MCF 10A (cell line): Measurements from ENCODE around the gene LRRC8A. TPM values are rescaled to one million over a fixed set of nuclear protein-coding genes. Genes with fewer than 3 reads are reported as not detected.
"Not testable (repeated sequence)": the region's sequence is repeated elsewhere in the genome, so short reads cannot be mapped to it uniquely, and the experiment has no call there.

Source experiments
- BruUV-seq: library from RNA; stranded (reverse); fragments of 400-500 nt; replicated peaks from 2 replicates; lab custom pipeline; 2021; lab: Mats Ljungman, UMichigan
- CTCF ChIA-PET: fragments of 300-600 bp; sonication (Branson Sonifier 250); formaldehyde crosslinking; extraction: SDS; loops from one replicate; lab custom pipeline; 2021; ENCODE audit warnings: antibody characterized with exemption, inconsistent platforms; lab: Yijun Ruan, JAX
- POLR2A ChIA-PET: fragments of 300-600, 350-650 bp; sonication (Branson Sonifier 250); formaldehyde crosslinking; extraction: SDS; loops from one replicate; lab custom pipeline; 2020; ENCODE audit warnings: antibody characterized with exemption, inconsistent platforms; lab: Yijun Ruan, JAX
- DNase-seq: peaks from one replicate; pipeline ENCODE4 v3.0.0-alpha.2; 2018; ENCODE audit not compliant: unreplicated experiment
- H3K27ac Mint-ChIP-seq: one replicate; pipeline ENCODE4 v1.8.0; 2022; ENCODE audit warnings: mild to moderate bottlenecking, low read depth, mixed read lengths; ENCODE audit not compliant: unreplicated experiment
- H3K27me3 Mint-ChIP-seq: one replicate; pipeline ENCODE4 v1.8.0; 2022; ENCODE audit warnings: mixed read lengths; ENCODE audit not compliant: insufficient read depth, unreplicated experiment
- H3K36me3 Mint-ChIP-seq: one replicate; pipeline ENCODE4 v1.8.0; 2022; ENCODE audit warnings: mild to moderate bottlenecking, moderate library complexity, mixed read lengths; ENCODE audit not compliant: insufficient read depth, unreplicated experiment
- H3K4me1 Mint-ChIP-seq: one replicate; pipeline ENCODE4 v1.8.0; 2022; ENCODE audit warnings: mixed read lengths; ENCODE audit not compliant: insufficient read depth, unreplicated experiment
- H3K4me3 Mint-ChIP-seq: one replicate; pipeline ENCODE4 v1.8.0; 2022; ENCODE audit warnings: mild to moderate bottlenecking, moderate library complexity, mixed read lengths; ENCODE audit not compliant: unreplicated experiment
- H3K9me3 Mint-ChIP-seq: one replicate; pipeline ENCODE4 v1.8.0; 2022; ENCODE audit warnings: mixed read lengths; ENCODE audit not compliant: unreplicated experiment
- intact Hi-C: fragments of 100-400 bp; cut with micrococcal nuclease; formaldehyde crosslinking; loops from 2 replicates; pipeline ENCODE4 v1.14.1; 2022
- total RNA-seq: library from RNA; stranded (reverse); gene quantifications from 2 replicates; pipeline ENCODE4 v1.2.3, GENCODE V29; 2022
- TF ChIP-seq, protein P1 (sequence below): fragments of 200-600 bp; IDR thresholded peaks from one replicate; pipeline ENCODE4 v1.8.0; 2022; ENCODE audit warnings: antibody characterized with exemption, mild to moderate bottlenecking; ENCODE audit not compliant: unreplicated experiment

The LRRC8A gene
- total RNA-seq, 1 experiment from 2014 or later: 30.9 TPM

DNA sequence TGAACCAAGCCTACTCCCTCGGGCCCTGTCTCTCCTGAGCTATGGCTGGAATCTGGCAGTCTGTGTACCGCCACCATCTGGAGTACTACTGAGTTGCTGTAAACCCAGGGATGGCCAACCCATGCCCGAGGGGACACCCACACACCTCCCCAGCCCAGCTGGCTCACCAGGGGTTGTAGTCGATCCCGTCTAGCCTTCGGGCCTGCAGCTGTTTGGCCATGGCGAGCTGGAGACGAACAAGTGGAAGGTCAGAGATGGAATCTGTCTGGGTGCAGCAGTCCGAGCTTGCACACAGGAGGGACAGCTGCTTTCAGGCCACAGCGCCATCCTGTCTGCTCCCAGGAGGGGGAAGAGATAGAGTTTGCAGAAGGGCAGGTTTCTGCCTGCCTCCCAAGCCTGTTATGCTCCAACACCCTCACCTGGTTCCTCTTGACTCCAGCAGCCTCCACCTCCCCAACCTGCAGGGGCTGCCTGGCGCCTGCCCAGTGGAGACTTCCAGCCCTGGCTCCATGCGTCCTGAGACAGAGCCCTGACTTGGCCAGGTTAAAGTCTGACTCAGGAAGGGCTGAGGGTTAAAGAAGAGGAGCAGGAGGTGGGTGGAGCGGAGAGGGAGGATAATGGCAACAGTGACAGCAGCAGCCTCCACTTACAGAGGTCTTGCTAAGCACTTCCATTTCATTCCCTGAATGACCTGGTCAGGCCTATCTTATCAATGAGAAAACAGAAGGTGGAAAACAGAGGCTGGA lies 36.6 kb upstream of the LRRC8A start:
- Mint-ChIP-seq H3K4me3 (no peak overlapping the region), H3K27ac (no peak overlapping the region), H3K4me1 (peaks cover 9% of the 10 kb centered on the region), H3K27me3 (no peaks in the 10 kb centered on the region), H3K9me3 (no peaks in the 10 kb centered on the region), H3K36me3 (peaks cover 16% of the 10 kb centered on the region)
- BruUV-seq: no TSS peak
- TF ChIP-seq, protein P1, sequence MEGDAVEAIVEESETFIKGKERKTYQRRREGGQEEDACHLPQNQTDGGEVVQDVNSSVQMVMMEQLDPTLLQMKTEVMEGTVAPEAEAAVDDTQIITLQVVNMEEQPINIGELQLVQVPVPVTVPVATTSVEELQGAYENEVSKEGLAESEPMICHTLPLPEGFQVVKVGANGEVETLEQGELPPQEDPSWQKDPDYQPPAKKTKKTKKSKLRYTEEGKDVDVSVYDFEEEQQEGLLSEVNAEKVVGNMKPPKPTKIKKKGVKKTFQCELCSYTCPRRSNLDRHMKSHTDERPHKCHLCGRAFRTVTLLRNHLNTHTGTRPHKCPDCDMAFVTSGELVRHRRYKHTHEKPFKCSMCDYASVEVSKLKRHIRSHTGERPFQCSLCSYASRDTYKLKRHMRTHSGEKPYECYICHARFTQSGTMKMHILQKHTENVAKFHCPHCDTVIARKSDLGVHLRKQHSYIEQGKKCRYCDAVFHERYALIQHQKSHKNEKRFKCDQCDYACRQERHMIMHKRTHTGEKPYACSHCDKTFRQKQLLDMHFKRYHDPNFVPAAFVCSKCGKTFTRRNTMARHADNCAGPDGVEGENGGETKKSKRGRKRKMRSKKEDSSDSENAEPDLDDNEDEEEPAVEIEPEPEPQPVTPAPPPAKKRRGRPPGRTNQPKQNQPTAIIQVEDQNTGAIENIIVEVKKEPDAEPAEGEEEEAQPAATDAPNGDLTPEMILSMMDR: no peak
- intact Hi-C loops: no loop called here
- CTCF ChIA-PET: interaction anchor here (0.6 to 2.4 kb wide), 13 partner anchors 15 to 294 kb away, joined by 3 to 17 read pairs (median 4); partner anchors contain the start of gene ENDOG
- peak; percentile 55 for DNase-seq
- POLR2A ChIA-PET: interaction anchor here (0.6 to 2.5 kb wide), 5 partner anchors 16 to 177 kb away, joined by 3 to 10 read pairs (median 4); partner anchors contain the start of genes ENDOG and SPOUT1

- no peak for DNase-seq
- Mint-ChIP-seq H3K27me3 (no peaks in the 10 kb centered on the region), H3K9me3 (peaks cover 8% of the 10 kb centered on the region), H3K36me3 (peaks cover 11% of the 10 kb centered on the region), H3K4me3 (no peak overlapping the region), H3K4me1 (peaks cover 9% of the 10 kb centered on the region), H3K27ac (no peak overlapping the region)
- ChIA-PET CTCF (interaction anchor here (0.6 to 2.8 kb wide), 3 partner anchors 17 to 488 kb away, joined by 3 to 14 read pairs (median 7); no protein-coding TSS in a partner anchor), POLR2A (interaction anchor here (2.5 kb wide), 1 partner anchor 17 kb away, joined by 10 read pairs; the partner anchor contains the start of gene SPOUT1)
- TF ChIP-seq, protein P1: no peak
- BruUV-seq: no TSS peak
- intact Hi-C loops: no loop called here
Measured at GRCh38 chr9:128846680-128847030, 35.3 kb upstream of the LRRC8A start.

- Mint-ChIP-seq H3K27me3 (no peaks in the 10 kb centered on the region), H3K9me3 (peaks cover 8% of the 10 kb centered on the region), H3K4me3 (no peak overlapping the region), H3K4me1 (peaks cover 9% of the 10 kb centered on the region), H3K27ac (no peak overlapping the region), H3K36me3 (peaks cover 2% of the 10 kb centered on the region)
- ChIA-PET CTCF (interaction anchor here (1.4 to 2.8 kb wide), 2 partner anchors 16 to 81 kb away, joined by 7 to 14 read pairs; no protein-coding TSS in a partner anchor), POLR2A (no interaction called here)
- no peak for DNase-seq
- intact Hi-C loops: no loop called here
- TF ChIP-seq, protein P1: no peak
- no TSS peak for BruUV-seq
Measured at GRCh38 chr9:128847803-128848202, 34.1 kb upstream of the LRRC8A start.

DNA sequence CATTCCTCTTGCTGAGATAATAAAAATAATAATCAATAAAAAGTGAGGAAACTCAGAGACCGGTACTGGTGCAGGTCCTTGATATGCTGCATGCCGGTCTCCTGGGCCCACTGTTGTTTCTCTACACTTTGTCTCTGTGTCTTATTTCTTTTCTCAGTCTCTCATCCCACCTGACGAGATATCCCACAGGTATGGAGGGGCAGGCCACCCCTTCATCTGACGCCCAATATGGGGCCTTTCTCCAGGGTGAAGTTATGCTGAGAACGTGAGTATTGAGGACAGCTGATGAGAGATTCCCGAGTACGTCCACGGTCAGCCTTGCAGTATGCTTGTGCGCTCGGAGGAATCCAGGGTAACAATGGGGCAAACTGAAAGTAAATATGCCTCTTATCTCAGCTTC lies 30.9 kb upstream of the LRRC8A start:
- H3K9me3 Mint-ChIP-seq, H3K4me1 Mint-ChIP-seq, BruUV-seq, H3K36me3 Mint-ChIP-seq, H3K27ac Mint-ChIP-seq, DNase-seq, H3K4me3 Mint-ChIP-seq, POLR2A ChIA-PET, H3K27me3 Mint-ChIP-seq: not testable (repeated sequence)
- intact Hi-C loops: loop anchor here (5.0 kb wide), 1 partner anchor 156 kb away; no protein-coding TSS in a partner anchor
- CTCF ChIA-PET: interaction anchor here (0.6 to 4.2 kb wide), 7 partner anchors 9 to 744 kb away, joined by 3 to 71 read pairs (median 5); no protein-coding TSS in a partner anchor
